Activated T-cell treated with anti-CD3 and anti-CD28 coated beads, Interleukin-2, amount 50 U/mL, for 4 hours (primary cell): ENCODE results near the gene DLGAP1. TPM values are rescaled to one million over a fixed set of nuclear protein-coding genes. Genes with fewer than 3 reads are reported as not detected.

ENCODE experiments used
- ATAC-seq, 2 donors: fragments of 200-7000 bp; cut with Tn5 transposase; one replicate each; pipeline ENCODE4 v1.10.0; 2021
- DNase-seq: peaks from one replicate; pipeline ENCODE4 v3.0.0-alpha.2; 2020
- H3K27me3 Mint-ChIP-seq: one replicate; pipeline ENCODE4 v1.8.0; 2021; ENCODE audit warnings: low read depth, mixed read lengths
- H3K36me3 Mint-ChIP-seq: one replicate; pipeline ENCODE4 v1.8.0; 2022; ENCODE audit warnings: mixed read lengths; ENCODE audit not compliant: insufficient read depth
- H3K4me1 Mint-ChIP-seq: one replicate; pipeline ENCODE4 v1.8.0; 2021; ENCODE audit warnings: low read depth, mixed read lengths
- H3K4me3 Mint-ChIP-seq: one replicate; pipeline ENCODE4 v1.8.0; 2021; ENCODE audit warnings: mild to moderate bottlenecking, moderate library complexity, mixed read lengths
- H3K9me3 Mint-ChIP-seq: one replicate; pipeline ENCODE4 v1.8.0; 2021; ENCODE audit warnings: mixed read lengths
- total RNA-seq, 3 donors: library from RNA; stranded (reverse); gene quantifications; one replicate each; pipeline ENCODE4 v1.2.1, GENCODE V29; 2021

The DLGAP1 gene
- total RNA-seq, 3 donors from 2014 or later: 0.16 TPM; not detected in 2

GRCh38 chr18:4254840-4255239 is 200.3 kb downstream of the DLGAP1 start:
- H3K27me3 Mint-ChIP-seq: no peaks in the 10 kb centered on the region
- ATAC-seq (no peak), DNase-seq (no peak)
- no peaks in the 10 kb centered on the region for H3K4me1 Mint-ChIP-seq
- peaks cover 9% of the 10 kb centered on the region for H3K9me3 Mint-ChIP-seq
- H3K36me3 Mint-ChIP-seq: no peaks in the 10 kb centered on the region
- no peak overlapping the region for H3K4me3 Mint-ChIP-seq

- Mint-ChIP-seq H3K9me3 (peaks cover 16% of the 10 kb centered on the region), H3K36me3 (no peaks in the 10 kb centered on the region), H3K4me1 (no peaks in the 10 kb centered on the region), H3K4me3 (no peak overlapping the region), H3K27me3 (no peaks in the 10 kb centered on the region)
- ATAC-seq (no peak), DNase-seq (no peak)
Observed at GRCh38 chr18:4252829-4253228, 202.3 kb downstream of the DLGAP1 start.

DNA sequence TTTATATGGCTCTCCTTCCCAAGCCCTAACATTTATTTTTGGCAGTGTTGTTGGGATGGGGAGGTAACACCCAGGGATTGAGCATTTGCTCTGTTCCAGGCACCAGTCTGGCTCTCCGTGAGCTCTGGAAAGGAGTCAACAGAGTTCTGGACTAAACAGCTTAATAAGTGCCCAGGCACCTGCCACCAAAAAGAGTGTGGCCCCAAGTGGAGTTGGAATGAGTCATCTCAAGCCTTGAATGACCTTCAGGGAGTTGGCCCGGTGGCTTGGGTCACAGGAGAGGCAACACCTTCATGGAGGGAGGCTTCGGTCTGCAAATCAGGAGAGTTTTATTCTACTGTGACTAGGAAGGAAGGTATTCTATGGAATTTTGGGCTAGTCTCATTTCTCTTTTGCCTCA is 203.2 kb downstream of the DLGAP1 start:
- DNase-seq (no peak), ATAC-seq (no peak)

GRCh38 chr18:4251206-4251605 is 203.9 kb downstream of the DLGAP1 start:
- H3K4me3 Mint-ChIP-seq: no peak overlapping the region
- H3K27me3 Mint-ChIP-seq: no peaks in the 10 kb centered on the region
- no peak for ATAC-seq

More for the DNA sequence above, 203.2 kb downstream of the DLGAP1 start:
- Mint-ChIP-seq H3K36me3 (no peaks in the 10 kb centered on the region), H3K4me3 (no peak overlapping the region), H3K4me1 (no peaks in the 10 kb centered on the region), H3K9me3 (peaks cover 15% of the 10 kb centered on the region), H3K27me3 (no peaks in the 10 kb centered on the region)

DNA sequence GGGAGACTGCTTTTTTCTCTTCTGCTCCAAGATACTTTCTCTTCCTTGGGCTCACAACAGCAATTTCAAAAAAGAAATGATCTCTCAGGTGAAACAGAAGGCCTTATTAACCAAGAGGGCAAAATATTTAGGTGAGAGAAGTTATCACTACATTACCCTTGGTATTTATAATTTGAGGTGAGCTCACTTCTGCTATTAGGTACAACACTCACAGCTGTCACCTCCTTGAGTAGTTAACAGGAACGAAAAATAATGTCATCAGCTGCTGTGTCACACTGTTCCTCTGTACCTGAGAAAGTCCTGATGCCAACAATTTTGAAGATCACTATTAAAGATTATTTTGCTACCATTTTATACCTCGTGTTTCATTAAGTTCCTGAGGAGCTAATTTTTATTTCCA is 205.0 kb downstream of the DLGAP1 start:
- no peaks in the 10 kb centered on the region for H3K27me3 Mint-ChIP-seq
- DNase-seq (no peak), ATAC-seq (no peak)
- H3K4me1 Mint-ChIP-seq: no peaks in the 10 kb centered on the region
- H3K36me3 Mint-ChIP-seq: no peaks in the 10 kb centered on the region
- no peak overlapping the region for H3K4me3 Mint-ChIP-seq
- H3K9me3 Mint-ChIP-seq: peaks cover 15% of the 10 kb centered on the region

More at GRCh38 chr18:4251206-4251605, 203.9 kb downstream of the DLGAP1 start:
- no peak for DNase-seq
- Mint-ChIP-seq H3K36me3 (no peaks in the 10 kb centered on the region), H3K4me1 (no peaks in the 10 kb centered on the region), H3K9me3 (peaks cover 15% of the 10 kb centered on the region)

- H3K36me3 Mint-ChIP-seq: no peaks in the 10 kb centered on the region
- no peak for DNase-seq
- H3K27me3 Mint-ChIP-seq: no peaks in the 10 kb centered on the region
- H3K9me3 Mint-ChIP-seq: peaks cover 12% of the 10 kb centered on the region
- no peak overlapping the region for H3K4me3 Mint-ChIP-seq
- no peak for ATAC-seq
- H3K4me1 Mint-ChIP-seq: no peaks in the 10 kb centered on the region
Observed at GRCh38 chr18:4248686-4249085, 206.4 kb downstream of the DLGAP1 start.

GRCh38 chr18:4246374-4246773 is 208.7 kb downstream of the DLGAP1 start:
- Mint-ChIP-seq H3K4me1 (no peaks in the 10 kb centered on the region), H3K9me3 (peaks cover 12% of the 10 kb centered on the region), H3K36me3 (no peaks in the 10 kb centered on the region), H3K4me3 (no peak overlapping the region), H3K27me3 (no peaks in the 10 kb centered on the region)
- no peak for DNase-seq
- ATAC-seq: no peak

GRCh38 chr18:4245456-4245855 is 209.7 kb downstream of the DLGAP1 start:
- DNase-seq (no peak), ATAC-seq (no peak)
- Mint-ChIP-seq H3K27me3 (no peaks in the 10 kb centered on the region), H3K36me3 (no peaks in the 10 kb centered on the region), H3K4me1 (no peaks in the 10 kb centered on the region), H3K4me3 (no peak overlapping the region), H3K9me3 (peaks cover 12% of the 10 kb centered on the region)

- H3K9me3 Mint-ChIP-seq: peaks cover 4% of the 10 kb centered on the region
- H3K4me1 Mint-ChIP-seq: no peaks in the 10 kb centered on the region
- no peak for DNase-seq
- H3K27me3 Mint-ChIP-seq: no peaks in the 10 kb centered on the region
- no peaks in the 10 kb centered on the region for H3K36me3 Mint-ChIP-seq
- no peak for ATAC-seq
- no peak overlapping the region for H3K4me3 Mint-ChIP-seq
Observed at GRCh38 chr18:4242431-4243161, 212.5 kb downstream of the DLGAP1 start.

GRCh38 chr18:4241090-4241617 is 214.0 kb downstream of the DLGAP1 start:
- Mint-ChIP-seq H3K36me3 (no peaks in the 10 kb centered on the region), H3K9me3 (no peaks in the 10 kb centered on the region), H3K4me3 (no peak overlapping the region), H3K4me1 (no peaks in the 10 kb centered on the region), H3K27me3 (no peaks in the 10 kb centered on the region)
- ATAC-seq (no peak), DNase-seq (no peak)

- no peak for ATAC-seq
- DNase-seq: no peak
- H3K4me3 Mint-ChIP-seq: no peak overlapping the region
- no peaks in the 10 kb centered on the region for H3K27me3 Mint-ChIP-seq
- H3K9me3 Mint-ChIP-seq: no peaks in the 10 kb centered on the region
- no peaks in the 10 kb centered on the region for H3K36me3 Mint-ChIP-seq
- no peaks in the 10 kb centered on the region for H3K4me1 Mint-ChIP-seq
Observed at GRCh38 chr18:4238966-4239365, 216.1 kb downstream of the DLGAP1 start.

DNA sequence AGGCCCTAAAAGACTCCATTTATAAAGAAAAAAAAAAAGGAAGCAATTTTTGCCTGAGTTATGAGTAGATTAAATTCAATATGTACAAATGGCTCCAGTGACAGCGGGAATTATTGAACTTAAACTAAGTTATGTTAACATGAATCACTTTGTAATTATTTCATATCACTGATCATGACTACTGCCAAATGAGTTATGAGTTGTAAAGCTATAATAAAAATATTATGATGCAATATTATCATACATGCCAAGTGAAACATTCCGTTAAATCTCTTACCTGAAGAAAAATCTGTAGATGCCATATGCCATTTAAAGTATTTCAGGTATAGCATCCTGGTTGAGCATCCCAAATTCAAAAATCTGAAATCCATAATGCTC is 217.5 kb downstream of the DLGAP1 start:
- no peaks in the 10 kb centered on the region for H3K9me3 Mint-ChIP-seq

GRCh38 chr18:4236940-4237663 is 218.0 kb downstream of the DLGAP1 start:
- Mint-ChIP-seq H3K27me3 (no peaks in the 10 kb centered on the region), H3K9me3 (no peaks in the 10 kb centered on the region), H3K4me3 (no peak overlapping the region), H3K36me3 (no peaks in the 10 kb centered on the region), H3K4me1 (no peaks in the 10 kb centered on the region)
- ATAC-seq (no peak), DNase-seq (no peak)

More for the DNA sequence above, 217.5 kb downstream of the DLGAP1 start:
- DNase-seq: no peak
- Mint-ChIP-seq H3K4me3 (no peak overlapping the region), H3K27me3 (no peaks in the 10 kb centered on the region), H3K36me3 (no peaks in the 10 kb centered on the region), H3K4me1 (no peaks in the 10 kb centered on the region)
- ATAC-seq: no peak

DNA sequence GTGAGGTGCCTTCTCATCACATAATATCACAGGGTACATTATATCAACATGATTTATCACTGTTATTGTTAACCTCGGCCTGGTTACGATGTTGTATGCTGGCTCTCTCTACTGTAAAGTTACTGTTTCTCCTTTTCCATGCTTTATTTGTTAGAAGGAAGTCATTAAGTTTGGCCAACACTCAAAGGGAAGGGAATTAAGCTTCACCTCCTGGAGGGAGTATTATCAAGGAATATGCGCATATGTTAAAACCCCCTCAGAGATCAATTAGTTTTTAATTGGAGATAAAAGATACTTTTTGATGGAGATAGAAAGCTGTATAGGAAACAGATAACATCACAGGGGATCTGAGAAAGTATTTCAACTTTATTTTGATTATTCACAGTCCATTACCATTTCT is 221.6 kb downstream of the DLGAP1 start:
- H3K4me3 Mint-ChIP-seq: no peak overlapping the region
- ATAC-seq: no peak

DNA sequence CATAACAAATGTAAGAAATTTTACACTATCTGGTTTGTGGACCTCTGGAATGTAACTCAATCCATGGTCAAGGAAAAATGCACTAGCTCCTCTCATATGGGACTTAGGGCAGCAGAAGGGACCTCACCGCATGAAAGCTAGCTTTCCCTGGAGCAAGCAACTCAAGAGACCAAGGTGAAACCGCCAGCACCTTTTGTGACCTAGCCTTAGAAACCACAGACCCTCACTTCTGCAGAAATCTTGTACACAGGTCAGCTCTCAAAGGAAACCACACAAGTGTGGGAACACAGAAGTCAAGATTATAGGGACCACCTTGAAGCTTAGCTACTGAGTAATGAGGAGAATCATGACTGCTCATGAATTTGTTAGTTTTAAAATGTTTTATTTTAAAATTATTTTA is 222.5 kb downstream of the DLGAP1 start:
- H3K4me1 Mint-ChIP-seq: no peaks in the 10 kb centered on the region
- H3K36me3 Mint-ChIP-seq: no peaks in the 10 kb centered on the region
- ATAC-seq (no peak), DNase-seq (no peak)
- H3K9me3 Mint-ChIP-seq: peaks cover 22% of the 10 kb centered on the region
- no peak overlapping the region for H3K4me3 Mint-ChIP-seq
- no peaks in the 10 kb centered on the region for H3K27me3 Mint-ChIP-seq

More for the DNA sequence above, 221.6 kb downstream of the DLGAP1 start:
- Mint-ChIP-seq H3K36me3 (no peaks in the 10 kb centered on the region), H3K27me3 (no peaks in the 10 kb centered on the region), H3K4me1 (no peaks in the 10 kb centered on the region), H3K9me3 (peaks cover 15% of the 10 kb centered on the region)
- DNase-seq: no peak
